ENCODE measurements around the gene BNIP3. TPM values are rescaled to one million over a fixed set of nuclear protein-coding genes. Genes with fewer than 3 reads are reported as not detected.

BNIP3 gene
- total RNA-seq, 1 experiment from 2014 or later: 57.1 TPM

- Mint-ChIP-seq H3K27ac (peak overlapping the region in 1 of 3 experiments; percentile 74; a peak in 1 of 7 replicates), H3K9me3 (no peaks in the 10 kb centered on the region), H3K4me3 (no peak overlapping the region), H3K36me3 (ENCODE audit: insufficient read depth in 1 of 3, low read depth in 3 of 3) (peaks cover 28 to 68% (median 61%) of the 10 kb centered on the region in 3 experiments), H3K27me3 (ENCODE audit: low read depth) (no peaks in the 10 kb centered on the region), H3K4me1 (peaks cover 1 to 2% of the 10 kb centered on the region in 2 experiments; a peak in 1 of 4 replicates)
- H4K5ac ChIP-seq (ENCODE audit: insufficient read length, low read depth, low read length): no peak overlapping the region
- DNase-seq: no peak
- H3K23ac ChIP-seq (ENCODE audit: insufficient read length, low read depth, low read length): no peak overlapping the region
- H3K27ac ChIP-seq (ENCODE audit: insufficient read length, low read depth, low read length): no peak overlapping the region
- no peaks in the 10 kb centered on the region for H3K9me3 ChIP-seq (ENCODE audit: control insufficient read depth, low read depth, low read length)
- no peak overlapping the region for H3K4ac ChIP-seq (ENCODE audit: low read depth, low read length)
- H2BK5ac ChIP-seq (ENCODE audit: insufficient read length, low read length): no peak overlapping the region
- H3K27me3 ChIP-seq (ENCODE audit: insufficient read depth, low read length): no peaks in the 10 kb centered on the region
- no peaks in the 10 kb centered on the region for H3K4me1 ChIP-seq (ENCODE audit: insufficient read depth, low read length)
- no peak overlapping the region for H3K56ac ChIP-seq (ENCODE audit: insufficient read length, low read depth, low read length)
- no peak overlapping the region for H3T11ph ChIP-seq (ENCODE audit: low read length)
- H3K14ac ChIP-seq (ENCODE audit: insufficient read depth, low read length): no peak overlapping the region; the same call in 1 of the 2 replicates
- no peak overlapping the region for H3K18ac ChIP-seq (ENCODE audit: insufficient read length, low read depth, low read length)
- H2BK20ac ChIP-seq (ENCODE audit: low read depth, low read length, poor library complexity, severe bottlenecking): no peak overlapping the region
- no peak overlapping the region for H2BK120ac ChIP-seq (ENCODE audit: low read depth, low read length, poor library complexity, severe bottlenecking)
- no peaks in the 10 kb centered on the region for H3K23me2 ChIP-seq (ENCODE audit: insufficient read length, low read depth, low read length, poor library complexity, severe bottlenecking)
- H2AFZ ChIP-seq (ENCODE audit: low read length): no peak overlapping the region
- no peak overlapping the region for H2BK12ac ChIP-seq (ENCODE audit: insufficient read length, low read depth, low read length)
- TF ChIP-seq CTCF (conservative IDR thresholded peaks at IDR 0.05): no peak
- H2BK15ac ChIP-seq (ENCODE audit: low read depth, low read length): no peak overlapping the region
- no peaks in the 10 kb centered on the region for H3K79me1 ChIP-seq (ENCODE audit: insufficient read depth, low read depth, low read length, poor library complexity, severe bottlenecking)
- H2AK5ac ChIP-seq (ENCODE audit: insufficient read length, low read length): no peak overlapping the region
- no peak overlapping the region for H3K4me2 ChIP-seq (ENCODE audit: insufficient read depth, insufficient read length, low read length)
- H4K20me1 ChIP-seq (ENCODE audit: control insufficient read depth, insufficient read depth, insufficient read length): peaks cover 4% of the 10 kb centered on the region
- H3K9ac ChIP-seq (ENCODE audit: extremely low read depth, insufficient read length, low read length): no peak overlapping the region
- no peak overlapping the region for H4K8ac ChIP-seq (replicated peaks; ENCODE audit: insufficient read length, low read depth, low read length)
- no peak overlapping the region for H4K91ac ChIP-seq (ENCODE audit: insufficient read length, low read depth, low read length)
- WGBS (ENCODE audit: extremely low coverage, insufficient read length, low lambda C conversion rate): no CpG with 5 or more reads among the region's 13 CpGs
- no peaks in the 10 kb centered on the region for H3K79me2 ChIP-seq (ENCODE audit: insufficient read depth, low read length)
Observed at GRCh38 chr10:131968949-131969348, 12.8 kb downstream of the BNIP3 start.
